H1 (cell line): ENCODE results near the gene NFYB. TPM values are rescaled to one million over a fixed set of nuclear protein-coding genes. Genes with fewer than 3 reads are reported as not detected.

Experiments used
- CTCF ChIA-PET: fragments of 300-600 bp; sonication (Branson Sonifier 250); formaldehyde crosslinking; loops from one replicate; lab custom pipeline; 2021; ENCODE audit not compliant: partially characterized antibody; lab: Charles Lee
- POLR2A ChIA-PET: fragments of 300-600 bp; sonication (Branson Sonifier 250); formaldehyde crosslinking; loops from one replicate; lab custom pipeline; 2021; ENCODE audit warnings: inconsistent platforms; ENCODE audit not compliant: partially characterized antibody; lab: Charles Lee
- DNase-seq, 2 experiments: peaks; one replicate each; pipeline versions ENCODE4 v3.0.0 to v3.0.0-alpha.2; 2010 to 2022; ENCODE audit warnings: low spot score in 2 of 2, low read depth in 1 of 2, mixed read lengths in 1 of 2
- FAIRE-seq: peaks from 2 replicates; lab custom pipeline; 2011; peaks lifted over from hg19 to GRCh38; lab: Jason Lieb, UNC
- H2AFZ ChIP-seq: 2 replicates; pipeline ENCODE4 v1.8.1; 2012; ENCODE audit warnings: low read length, inconsistent platforms
- H2AK5ac ChIP-seq: 2 replicates; pipeline ENCODE4 v1.6.1; 2013; ENCODE audit warnings: low read depth, low read length
- H2BK120ac ChIP-seq: replicated peaks from 2 replicates; pipeline ENCODE3; 2013; ENCODE audit warnings: low read depth, low read length, inconsistent platforms
- H2BK12ac ChIP-seq: 2 replicates; pipeline ENCODE4 v1.6.1; 2013; ENCODE audit warnings: low read depth, low read length
- H2BK15ac ChIP-seq: 2 replicates; pipeline ENCODE4 v1.6.1; 2013; ENCODE audit warnings: low read length
- H2BK20ac ChIP-seq: 2 replicates; pipeline ENCODE4 v1.6.1; 2013; ENCODE audit warnings: low read length
- H2BK5ac ChIP-seq: 2 replicates; pipeline ENCODE4 v1.6.1; 2013; ENCODE audit warnings: low read depth, low read length
- H3K14ac ChIP-seq: 2 replicates; pipeline ENCODE4 v1.6.1; 2013; ENCODE audit warnings: inconsistent platforms; ENCODE audit not compliant: insufficient read length
- H3K18ac ChIP-seq: 2 replicates; pipeline ENCODE4 v1.6.1; 2013; ENCODE audit warnings: low read length; ENCODE audit errors: extremely low read depth
- H3K23ac ChIP-seq: 2 replicates; pipeline ENCODE4 v1.6.1; 2013; ENCODE audit warnings: inconsistent platforms; ENCODE audit not compliant: insufficient read length
- H3K23me2 ChIP-seq: 2 replicates; pipeline ENCODE4 v1.6.1; 2013; ENCODE audit warnings: low read depth, low read length
- H3K27ac ChIP-seq: 2 replicates; pipeline ENCODE4 v1.6.1; 2011; ENCODE audit warnings: low read depth, low read length, inconsistent platforms
- H3K27me3 ChIP-seq, 4 experiments: replicated peaks in 1 of 4; 1 replicate in 1 of 4; 2 replicates in 3 of 4; pipeline versions ENCODE4 v1.6.1 to v1.8.1; 2011 to 2013; ENCODE audit warnings: low read length in 3 of 4, mild to moderate bottlenecking in 3 of 4, inconsistent platforms in 2 of 4, mixed read lengths in 2 of 4, moderate library complexity in 1 of 4; ENCODE audit not compliant: control insufficient read depth in 3 of 4, insufficient read depth in 3 of 4; ENCODE audit errors: extremely low read depth in 1 of 4
- H3K36me3 ChIP-seq, 4 experiments: 2 replicates each; pipeline versions ENCODE4 v1.6.1 to v1.8.1; 2011 to 2013; ENCODE audit warnings: mild to moderate bottlenecking in 4 of 4, low read length in 3 of 4, moderate library complexity in 2 of 4, control low read depth in 1 of 4, inconsistent platforms in 1 of 4; ENCODE audit not compliant: insufficient read depth in 4 of 4, control insufficient read depth in 2 of 4
- H3K4ac ChIP-seq: replicated peaks from 2 replicates; pipeline ENCODE3; 2013; ENCODE audit warnings: low read length, low read depth, mixed read lengths, inconsistent platforms; ENCODE audit not compliant: insufficient read length
- H3K4me1 ChIP-seq, 4 experiments: replicated peaks in 1 of 4; 1 replicate in 1 of 4; 2 replicates in 3 of 4; pipeline versions ENCODE4 v1.6.1 to v1.8.1; 2011 to 2013; ENCODE audit warnings: low read length in 3 of 4, inconsistent platforms in 2 of 4, mixed read lengths in 1 of 4; ENCODE audit not compliant: insufficient read depth in 4 of 4, control insufficient read depth in 3 of 4
- H3K4me2 ChIP-seq, 2 experiments: 2 replicates each; pipeline versions ENCODE4 v1.6.1 to v1.8.1; 2011 to 2013; ENCODE audit warnings: low read depth in 2 of 2, low read length in 2 of 2, control low read depth in 1 of 2, inconsistent platforms in 1 of 2, mild to moderate bottlenecking in 1 of 2; ENCODE audit not compliant: insufficient read depth in 1 of 2
- H3K4me3 ChIP-seq, 4 experiments: fragments of 200-600, 300-600 bp in 1 of 4; sonication (generic), shearing (Covaris generic), sonication (Bioruptor Twin) in 1 of 4; 2 replicates each; pipeline versions ENCODE4 v1.5.1 to v1.8.1; 2011 to 2016; ENCODE audit warnings: low read length in 4 of 4, low read depth in 3 of 4, control low read depth in 2 of 4, inconsistent platforms in 2 of 4, mild to moderate bottlenecking in 2 of 4, mixed read lengths in 1 of 4, moderate library complexity in 1 of 4; ENCODE audit not compliant: insufficient read depth in 2 of 4; ENCODE audit errors: extremely low read depth in 1 of 4
- H3K56ac ChIP-seq: replicated peaks from 2 replicates; pipeline ENCODE3; 2013; ENCODE audit warnings: low read depth, mild to moderate bottlenecking, mixed read lengths, low read length, inconsistent platforms; ENCODE audit not compliant: insufficient read length
- H3K79me1 ChIP-seq: 2 replicates; pipeline ENCODE4 v1.6.1; 2013; ENCODE audit warnings: low read depth, low read length, control low read depth
- H3K79me2 ChIP-seq, 2 experiments: 2 replicates each; pipeline versions ENCODE4 v1.6.1 to v1.8.1; 2012 to 2013; ENCODE audit warnings: low read length in 2 of 2, mild to moderate bottlenecking in 2 of 2, inconsistent platforms in 1 of 2; ENCODE audit not compliant: insufficient read depth in 2 of 2, control insufficient read depth in 1 of 2
- H3K9ac ChIP-seq, 4 experiments: replicated peaks in 1 of 4; 1 replicate in 1 of 4; 2 replicates in 3 of 4; pipeline versions ENCODE4 v1.6.1 to v1.8.1; 2011 to 2013; ENCODE audit warnings: low read depth in 3 of 4, low read length in 3 of 4, control low read depth in 2 of 4, mild to moderate bottlenecking in 2 of 4, moderate library complexity in 2 of 4, inconsistent platforms in 1 of 4; ENCODE audit errors: extremely low read depth in 1 of 4
- H3K9me3 ChIP-seq, 2 experiments: 2 replicates each; pipeline versions ENCODE4 v1.6.1 to v1.8.1; 2012 to 2013; ENCODE audit warnings: mild to moderate bottlenecking in 2 of 2, moderate library complexity in 2 of 2, control low read depth in 1 of 2, inconsistent platforms in 1 of 2, low read depth in 1 of 2, low read length in 1 of 2, mixed read lengths in 1 of 2; ENCODE audit not compliant: insufficient read depth in 2 of 2
- H4K20me1 ChIP-seq, 2 experiments: replicated peaks in 1 of 2; 2 replicates each; pipeline versions ENCODE3 to v1.8.1; 2011 to 2013; ENCODE audit warnings: inconsistent platforms in 2 of 2, low read length in 2 of 2, mild to moderate bottlenecking in 1 of 2; ENCODE audit not compliant: insufficient read depth in 2 of 2, control insufficient read depth in 1 of 2
- H4K5ac ChIP-seq: 2 replicates; pipeline ENCODE4 v1.6.1; 2013; ENCODE audit warnings: low read length, low read depth, mixed read lengths, inconsistent platforms; ENCODE audit not compliant: insufficient read length
- H4K8ac ChIP-seq: 2 replicates; pipeline ENCODE4 v1.8.0; 2013; ENCODE audit warnings: mild to moderate bottlenecking, moderate library complexity, low read length, inconsistent platforms; ENCODE audit not compliant: insufficient read depth; ENCODE audit errors: extremely low read depth
- H4K91ac ChIP-seq: replicated peaks from 2 replicates; pipeline ENCODE3; 2013; ENCODE audit warnings: low read length, mixed read lengths, inconsistent platforms; ENCODE audit not compliant: insufficient read length
- ASH2L ChIP-seq: fragments of 200-600, 300-600 bp; sonication (generic); IDR thresholded peaks from one replicate; pipeline ENCODE4 v1.7.1; 2017; ENCODE audit warnings: low read length
- ATF2 ChIP-seq: IDR thresholded peaks from 2 replicates; pipeline ENCODE4 v1.6.1; 2012; ENCODE audit warnings: low read length, inconsistent platforms
- CBX8 ChIP-seq: fragments of 300-800, 300-1000 bp; sonication (generic); IDR thresholded peaks from 2 replicates; pipeline ENCODE4 v1.7.1; 2016; ENCODE audit warnings: low read depth, low read length, borderline replicate concordance
- CEBPB ChIP-seq: IDR thresholded peaks from 2 replicates; pipeline ENCODE4 v1.6.1; 2012; ENCODE audit warnings: low read depth, low read length
- GABPA ChIP-seq: IDR thresholded peaks from 2 replicates; pipeline ENCODE4 v1.6.1; 2011; ENCODE audit warnings: mild to moderate bottlenecking, low read length, moderate library complexity, borderline replicate concordance; ENCODE audit not compliant: insufficient read depth
- GTF2F1 ChIP-seq: IDR thresholded peaks from 2 replicates; pipeline ENCODE4 v1.6.1; 2012; ENCODE audit warnings: low read depth, low read length, improper control_type of control experiment, borderline replicate concordance
- JUN ChIP-seq: IDR thresholded peaks from 2 replicates; pipeline ENCODE4 v1.6.1; 2011; ENCODE audit warnings: low read depth, mild to moderate bottlenecking, improper control_type of control experiment, low read length
- POLR2AphosphoS5 ChIP-seq: IDR thresholded peaks from 2 replicates; pipeline ENCODE4 v1.6.1; 2011; ENCODE audit warnings: low read depth, low read length
- SAP30 ChIP-seq: fragments of 300-600 bp; sonication (generic); IDR thresholded peaks from 2 replicates; pipeline ENCODE4 v1.7.1; 2012; ENCODE audit warnings: low read length, moderate library complexity, mild to moderate bottlenecking, inconsistent platforms; ENCODE audit not compliant: insufficient read depth, insufficient replicate concordance
- SP1 ChIP-seq: IDR thresholded peaks from 2 replicates; pipeline ENCODE4 v1.6.1; 2011; ENCODE audit warnings: low read depth, low read length
- TAF1 ChIP-seq: IDR thresholded peaks from 2 replicates; pipeline ENCODE4 v1.6.1; 2011; ENCODE audit warnings: mild to moderate bottlenecking, low read depth, low read length
- TBP ChIP-seq: IDR thresholded peaks from 2 replicates; pipeline ENCODE4 v1.6.1; 2011; ENCODE audit warnings: low read depth, low read length, improper control_type of control experiment
- ZNF274 ChIP-seq: IDR thresholded peaks from 2 replicates; pipeline ENCODE4 v1.7.0; 2012; ENCODE audit warnings: low read length, borderline replicate concordance; ENCODE audit errors: extremely low read depth
- WGBS, 2 experiments: shearing (Covaris generic) in 1 of 2; methylation state at CpG; one replicate each; pipeline versions ENCODE4 v1.1.6 to v1.1.7; 2013 to 2015; ENCODE audit warnings: low lambda C conversion rate in 2 of 2, mixed read lengths in 2 of 2, inconsistent platforms in 1 of 2, low coverage in 1 of 2, missing lambda C conversion rate in 1 of 2; ENCODE audit not compliant: insufficient replicate concordance in 2 of 2, insufficient coverage in 1 of 2, insufficient read length in 1 of 2; ENCODE audit errors: extremely low coverage in 1 of 2, missing lambda C conversion rate in 1 of 2; 5-methylcytosine and 5-hydroxymethylcytosine counted together
- polyA plus RNA-seq, 7 experiments: library from polyadenylated mRNA; depleted of rRNA in 3 of 7; stranded (reverse) in 5 of 7; unstranded in 2 of 7; fragments of >200 nt in 5 of 7; fragments of 200-250 nt in 2 of 7; gene quantifications; 1 replicate in 5 of 7; 2 replicates in 1 of 7; 4 replicates in 1 of 7; pipeline versions ENCODE4 v1.2.1 to v1.2.3, GENCODE V29; 2011 to 2013; ENCODE audit warnings: missing spikeins in 2 of 7, mixed read lengths in 2 of 7
- total RNA-seq: library from RNA; stranded (reverse); fragmentation: NEBNext Ultra II Directional; extraction: Animal tissue kit (Norgen Biotek cat#: 25700); gene quantifications from 2 replicates; pipeline ENCODE4 v1.2.1, GENCODE V29; 2021

Gene NFYB
- total and polyA plus RNA-seq, 2 of the 8 experiments (the other 6 are each of a cell fraction or from before 2014, with no cell fraction given): 29.1 to 43.5 TPM

DNA sequence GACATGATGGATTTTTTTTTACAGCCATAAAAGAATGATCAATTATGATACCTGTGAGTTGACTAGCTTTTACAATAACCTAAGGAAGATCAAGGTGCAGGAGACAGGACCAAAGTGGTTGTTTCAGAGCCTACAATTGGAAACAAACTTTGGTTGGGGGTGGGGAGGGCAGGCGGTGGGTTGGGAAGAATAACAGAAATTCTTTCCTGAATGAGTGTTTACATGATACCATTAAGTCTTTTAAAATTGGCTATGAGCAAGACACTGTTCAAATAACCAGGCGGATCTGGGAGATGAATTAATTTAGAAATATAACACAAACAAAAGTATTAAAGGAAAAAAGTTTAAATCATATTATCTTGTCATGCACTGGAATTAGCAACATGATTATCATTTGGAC, 7.2 kb downstream of the NFYB start:
- no peak overlapping the region for H3K27ac ChIP-seq
- TF ChIP-seq CBX8 (no peak), TBP (no peak), SAP30 (no peak), CEBPB (no peak), JUN (no peak), TAF1 (no peak), ASH2L (no peak), GTF2F1 (no peak), ATF2 (no peak), SP1 (no peak), POLR2AphosphoS5 (no peak), GABPA (no peak), ZNF274 (no peak)

More for the DNA sequence above, 7.2 kb downstream of the NFYB start:
- no peak overlapping the region for H2BK15ac ChIP-seq
- H3K79me2 ChIP-seq: peaks cover 11 to 61% of the 10 kb centered on the region in 2 experiments; a peak in 3 of 4 replicates
- H2BK5ac ChIP-seq: no peak overlapping the region
- ChIA-PET POLR2A (no interaction called here), CTCF (interaction anchor here (1.0 kb wide), 1 partner anchor 9 kb away, joined by 3 read pairs; no protein-coding TSS in a partner anchor)
- H3K36me3 ChIP-seq: peaks cover 3 to 84% (median 38%) of the 10 kb centered on the region in 4 experiments
- FAIRE-seq (no peak), DNase-seq (no peak)
- no peak overlapping the region for H3K4ac ChIP-seq
- H3K23me2 ChIP-seq: no peaks in the 10 kb centered on the region
- no peak overlapping the region for H2BK20ac ChIP-seq
- no peaks in the 10 kb centered on the region for H3K9me3 ChIP-seq
- H3K9ac ChIP-seq: no peak overlapping the region
- no peak overlapping the region for H3K14ac ChIP-seq
- no peak overlapping the region for H4K5ac ChIP-seq
- no peak overlapping the region; a peak in 1 of 4 replicates for H3K4me2 ChIP-seq
- H2BK12ac ChIP-seq: no peak overlapping the region
- no peak overlapping the region for H2AFZ ChIP-seq
- 80% methylated on average over 2 of the region's 2 CpGs; no CpG with 5 or more reads in 1 of the 2 experiments for WGBS, 2 experiments
- H3K4me1 ChIP-seq: peaks cover 0 to 3% (median under 1%) of the 10 kb centered on the region in 4 experiments; a peak in 2 of 7 replicates
- H4K8ac ChIP-seq: no peak overlapping the region
- H3K27me3 ChIP-seq: no peaks in the 10 kb centered on the region
- no peak overlapping the region for H2AK5ac ChIP-seq
- H3K18ac ChIP-seq: no peak overlapping the region
- H3K79me1 ChIP-seq: peaks cover 5% of the 10 kb centered on the region; the same call in 1 of the 2 replicates
- H4K20me1 ChIP-seq: peaks cover 2 to 8% of the 10 kb centered on the region in 2 experiments
- no peak overlapping the region for H3K23ac ChIP-seq
- no peak overlapping the region for H3K56ac ChIP-seq
- H4K91ac ChIP-seq: no peak overlapping the region
- H3K4me3 ChIP-seq: no peak overlapping the region
- H2BK120ac ChIP-seq: no peak overlapping the region
